B cell (primary cell): ENCODE measurements around the gene UCN2. TPM values are rescaled to one million over a fixed set of nuclear protein-coding genes. Genes with fewer than 3 reads are reported as not detected.

Experiments used
- ATAC-seq: fragments of 200-7000 bp; cut with Tn5 transposase; one replicate; pipeline ENCODE4 v1.10.0; 2021; ENCODE audit warnings: low read depth, mild to moderate bottlenecking, moderate number of reproducible peaks, moderate library complexity
- CTCF ChIA-PET: fragments of 350-600 bp; sonication (Branson Sonifier 250); formaldehyde crosslinking; loops from one replicate; lab custom pipeline; 2021; ENCODE audit warnings: antibody characterized with exemption, inconsistent platforms; lab: Charles Lee
- POLR2A ChIA-PET: fragments of 350-600 bp; sonication (Branson Sonifier 250); formaldehyde crosslinking; loops from one replicate; lab custom pipeline; 2021; ENCODE audit warnings: antibody characterized with exemption; lab: Charles Lee
- DNase-seq: peaks from one replicate; pipeline ENCODE4 v3.0.0; 2013
- H2AFZ ChIP-seq: 2 replicates; pipeline ENCODE4 v1.6.1; 2012; ENCODE audit warnings: mild to moderate bottlenecking, low read depth, low read length; ENCODE audit not compliant: insufficient read depth, poor library complexity, severe bottlenecking
- H3K27ac ChIP-seq, 2 donors: 1 replicate in 1 of 2; 2 replicates in 1 of 2; pipeline ENCODE4 v1.5.1; 2012 to 2013; ENCODE audit warnings: low read length in 2 of 2, mild to moderate bottlenecking in 2 of 2, moderate library complexity in 1 of 2
- H3K27me3 ChIP-seq, 4 experiments: fragments of 200-600 bp in 1 of 4; sonication (generic) in 1 of 4; replicated peaks in 1 of 4; 1 replicate in 2 of 4; 2 replicates in 2 of 4; pipeline versions ENCODE4 v1.6.1 to v1.7.0; 2013 to 2016; ENCODE audit warnings: low read length in 3 of 4, mild to moderate bottlenecking in 2 of 4, mixed read lengths in 1 of 4, moderate library complexity in 1 of 4; ENCODE audit not compliant: insufficient read depth in 4 of 4, control insufficient read depth in 3 of 4; ENCODE audit errors: control extremely low read depth in 1 of 4
- H3K36me3 ChIP-seq, 2 experiments: replicated peaks in 1 of 2; 1 replicate in 1 of 2; 2 replicates in 1 of 2; pipeline versions ENCODE4 v1.6.1 to v1.7.1; 2013; ENCODE audit warnings: low read length in 1 of 2; ENCODE audit not compliant: insufficient read depth in 2 of 2, control insufficient read depth in 1 of 2; ENCODE audit errors: control extremely low read depth in 1 of 2, extremely low read depth in 1 of 2
- H3K4me1 ChIP-seq, 2 donors: fragments of 200-600 bp in 1 of 2; sonication (generic) in 1 of 2; 1 replicate in 1 of 2; 2 replicates in 1 of 2; pipeline versions ENCODE4 v1.5.1 to v1.6.1; 2013 to 2017; ENCODE audit warnings: low read length in 2 of 2; ENCODE audit not compliant: control insufficient read depth in 2 of 2, insufficient read depth in 2 of 2
- H3K4me2 ChIP-seq: replicated peaks from 2 replicates; pipeline ENCODE3; 2012; ENCODE audit warnings: mild to moderate bottlenecking, low read depth, low read length; ENCODE audit not compliant: poor library complexity, severe bottlenecking
- H3K4me3 ChIP-seq, 5 experiments: fragments of 200-600 bp in 1 of 5; sonication (generic) in 1 of 5; 1 replicate in 3 of 5; 2 replicates in 2 of 5; pipeline versions ENCODE4 v1.5.1 to v1.7.0; 2011 to 2016; ENCODE audit warnings: low read length in 4 of 5, mild to moderate bottlenecking in 4 of 5, low read depth in 2 of 5, control low read depth in 1 of 5, moderate library complexity in 1 of 5; ENCODE audit not compliant: insufficient read depth in 1 of 5; ENCODE audit errors: control extremely low read depth in 1 of 5, extremely low read depth in 1 of 5
- H3K79me2 ChIP-seq: fragments of 200-600 bp; sonication (generic); one replicate; pipeline ENCODE4 v1.6.0; 2016; ENCODE audit warnings: low read length; ENCODE audit not compliant: control insufficient read depth, insufficient read depth
- H3K9ac ChIP-seq: fragments of 200-600 bp; sonication (generic); 2 replicates; pipeline ENCODE4 v1.6.1; 2017; ENCODE audit warnings: mild to moderate bottlenecking, low read length, moderate library complexity
- H3K9me3 ChIP-seq, 3 donors: one replicate each; pipeline versions ENCODE4 v1.6.1 to v1.7.1; 2013; ENCODE audit warnings: low read length in 2 of 3; ENCODE audit not compliant: control insufficient read depth in 2 of 3, insufficient read depth in 1 of 3; ENCODE audit errors: control extremely low read depth in 1 of 3
- H4K20me1 ChIP-seq: 2 replicates; pipeline ENCODE4 v1.6.0; 2012; ENCODE audit warnings: mild to moderate bottlenecking, low read length; ENCODE audit not compliant: insufficient read depth, control insufficient read depth, poor library complexity, severe bottlenecking
- H3K27ac Mint-ChIP-seq: one replicate; pipeline ENCODE4 v1.8.0; 2021; ENCODE audit warnings: mixed read lengths
- H3K27me3 Mint-ChIP-seq: one replicate; pipeline ENCODE4 v1.8.0; 2021; ENCODE audit warnings: mixed read lengths
- H3K4me1 Mint-ChIP-seq: one replicate; pipeline ENCODE4 v1.8.0; 2021; ENCODE audit warnings: mixed read lengths
- H3K4me3 Mint-ChIP-seq: one replicate; pipeline ENCODE4 v1.8.0; 2021; ENCODE audit warnings: mixed read lengths
- H3K9me3 Mint-ChIP-seq: one replicate; pipeline ENCODE4 v1.8.0; 2022; ENCODE audit warnings: mixed read lengths; ENCODE audit not compliant: insufficient read depth
- EZH2 ChIP-seq: IDR thresholded peaks from 2 replicates; pipeline ENCODE4 v1.6.1; 2012; ENCODE audit warnings: borderline replicate concordance, low read depth, mild to moderate bottlenecking, moderate library complexity, low read length; ENCODE audit not compliant: insufficient read depth, poor library complexity, severe bottlenecking
- WGBS: methylation state at CpG from one replicate; pipeline ENCODE4 v1.1.5; 2013; ENCODE audit warnings: missing lambda C conversion rate; ENCODE audit not compliant: insufficient coverage; 5-methylcytosine and 5-hydroxymethylcytosine counted together
- intact Hi-C: fragments of 100-400 bp; cut with micrococcal nuclease; formaldehyde crosslinking; loops from one replicate; pipeline ENCODE4 v1.10.0; 2022
- polyA plus RNA-seq: library from polyadenylated mRNA; depleted of rRNA; stranded (reverse); fragments of >200 nt; gene quantifications from 2 replicates; pipeline ENCODE4 v1.2.3, GENCODE V29; 2012
- total RNA-seq, 2 donors: library from RNA; stranded (reverse); fragments of 120-200 nt in 1 of 2; gene quantifications; 1 replicate in 1 of 2; 2 replicates in 1 of 2; pipeline versions ENCODE4 v1.2.3 to v1.2.4, GENCODE V29; 2013 to 2022
- TF ChIP-seq, protein P1 (sequence below): fragments of 200-600 bp; IDR thresholded peaks from one replicate; pipeline ENCODE4 v1.8.0; 2022; ENCODE audit warnings: antibody characterized with exemption, mild to moderate bottlenecking

The UCN2 gene
- total and polyA plus RNA-seq, 2 donors (not counting 1 experiment from before 2014, with no cell fraction given), result not detected

DNA sequence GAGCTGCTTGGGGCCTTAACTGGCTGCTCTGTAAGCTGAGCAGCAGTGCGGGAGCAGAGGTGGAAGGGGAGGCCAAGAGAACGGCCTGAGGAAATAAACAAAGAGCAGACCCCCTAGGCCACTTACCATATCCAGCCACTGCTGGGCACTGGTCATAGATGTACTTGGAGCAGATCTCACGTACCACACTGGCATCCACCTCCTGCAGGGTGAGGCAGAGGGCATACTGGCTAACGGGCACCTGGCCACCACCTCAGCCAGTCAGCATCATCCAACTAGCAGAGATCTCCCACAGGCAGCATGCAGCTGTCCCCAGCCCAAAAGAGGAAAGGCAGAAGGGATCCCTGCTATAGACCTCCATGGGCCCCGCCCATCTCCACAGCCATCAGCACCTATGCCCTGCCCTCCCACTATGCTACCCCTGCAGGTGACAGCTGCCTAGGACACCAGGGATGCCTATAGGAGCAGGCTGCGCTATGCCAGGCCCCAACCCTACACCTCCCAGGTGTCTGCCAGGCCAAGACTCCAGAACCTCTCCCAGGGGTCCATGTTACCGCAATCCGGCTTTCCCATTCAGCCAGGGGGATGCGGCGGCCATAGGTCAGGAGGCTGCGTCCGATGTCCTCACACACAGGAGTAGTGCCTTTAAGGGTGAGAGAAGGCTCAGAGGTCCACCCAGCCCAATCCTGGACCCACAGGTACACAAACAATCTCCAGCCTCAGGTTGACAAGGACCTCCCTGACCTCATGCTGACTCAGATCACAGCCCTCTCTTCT lies 36.1 kb upstream of the UCN2 start:
- TF ChIP-seq, protein P1, sequence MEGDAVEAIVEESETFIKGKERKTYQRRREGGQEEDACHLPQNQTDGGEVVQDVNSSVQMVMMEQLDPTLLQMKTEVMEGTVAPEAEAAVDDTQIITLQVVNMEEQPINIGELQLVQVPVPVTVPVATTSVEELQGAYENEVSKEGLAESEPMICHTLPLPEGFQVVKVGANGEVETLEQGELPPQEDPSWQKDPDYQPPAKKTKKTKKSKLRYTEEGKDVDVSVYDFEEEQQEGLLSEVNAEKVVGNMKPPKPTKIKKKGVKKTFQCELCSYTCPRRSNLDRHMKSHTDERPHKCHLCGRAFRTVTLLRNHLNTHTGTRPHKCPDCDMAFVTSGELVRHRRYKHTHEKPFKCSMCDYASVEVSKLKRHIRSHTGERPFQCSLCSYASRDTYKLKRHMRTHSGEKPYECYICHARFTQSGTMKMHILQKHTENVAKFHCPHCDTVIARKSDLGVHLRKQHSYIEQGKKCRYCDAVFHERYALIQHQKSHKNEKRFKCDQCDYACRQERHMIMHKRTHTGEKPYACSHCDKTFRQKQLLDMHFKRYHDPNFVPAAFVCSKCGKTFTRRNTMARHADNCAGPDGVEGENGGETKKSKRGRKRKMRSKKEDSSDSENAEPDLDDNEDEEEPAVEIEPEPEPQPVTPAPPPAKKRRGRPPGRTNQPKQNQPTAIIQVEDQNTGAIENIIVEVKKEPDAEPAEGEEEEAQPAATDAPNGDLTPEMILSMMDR, result no peak
- no peak for TF ChIP-seq EZH2
- no peak overlapping the region for H3K27ac ChIP-seq
- CTCF ChIA-PET, result interaction anchor here (0.9 kb wide), 1 partner anchor 199 kb away, joined by 3 read pairs; no protein-coding TSS in a partner anchor
- H3K9me3 Mint-ChIP-seq, result no peaks in the 10 kb centered on the region
- peaks cover 1 to 6% of the 10 kb centered on the region in 2 donors for H3K4me1 ChIP-seq
- H3K27ac Mint-ChIP-seq, result no peak overlapping the region
- no peak overlapping the region for H2AFZ ChIP-seq
- H3K9ac ChIP-seq, result no peak overlapping the region
- H3K4me3 Mint-ChIP-seq, result no peak overlapping the region
- peaks cover 4% of the 10 kb centered on the region for H3K4me1 Mint-ChIP-seq
- ATAC-seq (no peak), DNase-seq (no peak)
- H3K4me2 ChIP-seq, result no peak overlapping the region
- H3K4me3 ChIP-seq, result no peak overlapping the region
- no peaks in the 10 kb centered on the region for H4K20me1 ChIP-seq
- POLR2A ChIA-PET, result interaction anchor here (0.7 kb wide), 1 partner anchor 61 kb away, joined by 3 read pairs; no protein-coding TSS in a partner anchor
- peaks cover 0 to 9% (median 4%) of the 10 kb centered on the region in 4 experiments for H3K27me3 ChIP-seq
- WGBS, result 95% methylated on average over 10 of the region's 12 CpGs
- H3K79me2 ChIP-seq, result no peaks in the 10 kb centered on the region
- intact Hi-C loops, result no loop called here
- H3K27me3 Mint-ChIP-seq, result peaks cover 2% of the 10 kb centered on the region
- H3K9me3 ChIP-seq, result no peaks in the 10 kb centered on the region
- H3K36me3 ChIP-seq, result peaks cover 0 to 67% of the 10 kb centered on the region in 2 experiments

DNA sequence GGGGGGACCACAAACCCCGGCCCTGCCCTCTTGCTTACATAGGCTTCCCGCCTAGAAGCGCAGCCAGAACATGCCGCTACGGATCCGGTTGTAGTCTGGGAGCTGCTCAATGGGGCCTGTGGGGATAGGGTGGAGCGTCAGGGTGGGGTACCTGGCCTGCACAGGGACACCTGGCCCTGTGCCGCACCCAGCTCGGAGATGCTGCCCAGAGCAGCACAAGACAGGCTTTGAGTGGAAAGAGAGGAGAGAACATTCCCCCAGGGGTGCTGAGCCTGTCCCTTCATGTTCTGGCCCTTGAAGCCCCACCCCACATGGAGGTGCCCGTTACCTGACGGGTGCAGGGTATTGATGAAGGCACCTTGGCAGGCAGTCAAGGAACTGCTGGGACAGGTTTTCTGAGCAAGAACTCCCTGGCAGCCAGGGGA lies 35.5 kb upstream of the UCN2 start:
- no peaks in the 10 kb centered on the region for H3K9me3 Mint-ChIP-seq
- Histone ChIP-seq H2AFZ (no peak overlapping the region), H3K9me3 (no peaks in the 10 kb centered on the region), H3K4me2 (no peak overlapping the region), H4K20me1 (no peaks in the 10 kb centered on the region), H3K79me2 (no peaks in the 10 kb centered on the region), H3K9ac (no peak overlapping the region), H3K4me1 (peaks cover 4 to 9% of the 10 kb centered on the region in 2 donors), H3K36me3 (peaks cover 0 to 61% of the 10 kb centered on the region in 2 experiments), H3K4me3 (no peak overlapping the region), H3K27me3 (peaks cover 0 to 15% (median 6%) of the 10 kb centered on the region in 4 experiments), H3K27ac (no peak overlapping the region)
- WGBS, result 100% methylated on average over 8 of the region's 11 CpGs
- ATAC-seq, result no peak
- H3K27me3 Mint-ChIP-seq, result peaks cover 7% of the 10 kb centered on the region
- ChIA-PET POLR2A (interaction anchor here (0.7 kb wide), 1 partner anchor 62 kb away, joined by 3 read pairs; no protein-coding TSS in a partner anchor), CTCF (interaction anchor here (0.9 kb wide), 1 partner anchor 198 kb away, joined by 3 read pairs; no protein-coding TSS in a partner anchor)
- DNase-seq, result no peak
- TF ChIP-seq, protein P1, result no peak
- no peak for TF ChIP-seq EZH2
- no peak overlapping the region for H3K4me3 Mint-ChIP-seq
- no peak overlapping the region for H3K27ac Mint-ChIP-seq
- intact Hi-C loops, result no loop called here
- peaks cover 9% of the 10 kb centered on the region for H3K4me1 Mint-ChIP-seq
